Measurements from ENCODE around the gene A1BG. TPM values are rescaled to one million over a fixed set of nuclear protein-coding genes. Genes with fewer than 3 reads are reported as not detected.
A peak's percentile ranks its signal among the peaks of the same experiment; 100 is the strongest.
"Not testable (repeated sequence)": the region's sequence is repeated elsewhere in the genome, so short reads cannot be mapped to it uniquely, and the experiment has no call there.

The A1BG gene
- total RNA-seq, 1 experiment from 2014 or later, result 45.5 TPM

- DNase-seq, result no peak
- H3K27me3 ChIP-seq (ENCODE audit: control insufficient read depth, insufficient read depth, low read length), result no peaks in the 10 kb centered on the region
- H3K4me3 ChIP-seq (ENCODE audit: insufficient read depth, low read depth, low read length), result no peak overlapping the region
- peaks cover 2% of the 10 kb centered on the region for H3K36me3 ChIP-seq (replicated peaks; ENCODE audit: control insufficient read depth, insufficient read depth, low read length)
Observed at GRCh38 chr19:58317476-58318072, 35.7 kb downstream of the A1BG start.

GRCh38 chr19:58315580-58315979, 37.7 kb downstream of the A1BG start:
- peaks cover 9% of the 10 kb centered on the region for H3K36me3 ChIP-seq (replicated peaks; ENCODE audit: control insufficient read depth, insufficient read depth, low read length)
- H3K27me3 ChIP-seq (ENCODE audit: control insufficient read depth, insufficient read depth, low read length), result no peaks in the 10 kb centered on the region
- no peak for DNase-seq
- H3K4me3 ChIP-seq (ENCODE audit: insufficient read depth, low read depth, low read length), result no peak overlapping the region

DNA sequence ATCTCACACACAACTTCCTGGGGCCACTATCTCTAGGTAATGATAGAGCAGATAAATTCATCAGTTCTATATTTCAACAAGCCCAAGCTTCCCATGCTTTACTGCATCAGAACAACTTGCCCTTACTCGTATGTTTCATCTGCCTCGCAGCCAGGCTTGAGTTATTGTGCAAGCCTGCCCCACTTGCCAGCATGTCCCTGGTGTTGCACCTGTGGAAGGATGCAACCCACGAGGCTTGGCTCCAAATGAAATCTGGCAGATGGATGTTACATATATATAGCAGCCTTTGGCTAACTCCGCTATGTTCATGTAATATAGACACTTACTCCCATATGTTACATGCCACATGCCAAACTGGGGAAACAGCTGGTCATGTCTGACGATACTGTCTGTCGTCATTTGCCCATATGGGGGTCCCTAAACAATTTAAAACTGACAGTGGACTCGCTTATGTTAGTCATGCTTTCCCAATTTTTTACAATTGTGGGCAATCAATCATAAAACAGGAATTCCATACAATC, 41.9 kb downstream of the A1BG start:
- Histone ChIP-seq H3K27me3 (ENCODE audit: control insufficient read depth, insufficient read depth, low read length) (no peaks in the 10 kb centered on the region), H3K4me3 (ENCODE audit: insufficient read depth, low read depth, low read length) (no peak overlapping the region), H3K36me3 (replicated peaks; ENCODE audit: control insufficient read depth, insufficient read depth, low read length) (peaks cover 11% of the 10 kb centered on the region)
- DNase-seq, result no peak

- peaks cover 11% of the 10 kb centered on the region for H3K36me3 ChIP-seq (replicated peaks; ENCODE audit: control insufficient read depth, insufficient read depth, low read length)
- DNase-seq, result not testable (repeated sequence)
Observed at GRCh38 chr19:58310685-58311084, 42.6 kb downstream of the A1BG start.

GRCh38 chr19:58307736-58308135, 45.6 kb downstream of the A1BG start:
- no peaks in the 10 kb centered on the region for H3K27me3 ChIP-seq (ENCODE audit: control insufficient read depth, insufficient read depth, low read length)
- no peak overlapping the region for H3K4me3 ChIP-seq (ENCODE audit: insufficient read depth, low read depth, low read length)
- H3K36me3 ChIP-seq (replicated peaks; ENCODE audit: control insufficient read depth, insufficient read depth, low read length), result peaks cover 9% of the 10 kb centered on the region
- no peak for DNase-seq

More at GRCh38 chr19:58310685-58311084, 42.6 kb downstream of the A1BG start:
- H3K4me3 ChIP-seq (ENCODE audit: insufficient read depth, low read depth, low read length); H3K27me3 ChIP-seq (ENCODE audit: control insufficient read depth, insufficient read depth, low read length): not testable (repeated sequence)

DNA sequence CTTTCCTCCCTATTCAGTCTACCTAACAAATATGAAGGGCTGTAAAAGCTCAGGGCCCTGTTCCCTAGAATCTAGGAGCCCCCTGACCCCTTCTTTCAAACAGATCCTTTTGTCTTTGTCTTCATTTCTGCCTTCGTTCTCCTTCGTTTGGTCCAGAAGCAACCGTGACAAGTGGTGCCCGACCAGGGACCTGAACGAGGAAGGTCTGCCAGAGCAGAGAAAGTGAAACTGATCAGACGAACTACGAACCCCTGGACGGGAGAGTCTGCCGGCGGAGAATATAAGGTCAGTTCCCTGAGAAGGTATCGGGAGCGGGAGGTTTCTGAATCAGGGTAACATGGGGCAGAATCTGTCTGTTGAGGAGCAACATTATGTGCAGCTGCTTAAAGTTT, 47.4 kb downstream of the A1BG start:
- DNase-seq, result no peak
- no peaks in the 10 kb centered on the region for H3K27me3 ChIP-seq (ENCODE audit: control insufficient read depth, insufficient read depth, low read length)
- peak overlapping the region; percentile 85 for H3K4me3 ChIP-seq (ENCODE audit: insufficient read depth, low read depth, low read length)
- H3K36me3 ChIP-seq (replicated peaks; ENCODE audit: control insufficient read depth, insufficient read depth, low read length), result peaks cover 6% of the 10 kb centered on the region

GRCh38 chr19:58305065-58305931, 48.0 kb downstream of the A1BG start, which contains the start of gene ERVK3-1:
TSS of gene ERVK3-1 (plus strand) at chr19:58305377. CDS start at chr19:58312169, 6,792 bp downstream.
- Histone ChIP-seq H3K27me3 (ENCODE audit: control insufficient read depth, insufficient read depth, low read length) (no peaks in the 10 kb centered on the region), H3K36me3 (replicated peaks; ENCODE audit: control insufficient read depth, insufficient read depth, low read length) (peaks cover 10% of the 10 kb centered on the region), H3K4me3 (ENCODE audit: insufficient read depth, low read depth, low read length) (peak within 1 kb of the TSS; percentile 85)
- DNase-seq, result peak; percentile 97

- Histone ChIP-seq H3K27me3 (ENCODE audit: control insufficient read depth, insufficient read depth, low read length) (no peaks in the 10 kb centered on the region), H3K4me3 (ENCODE audit: insufficient read depth, low read depth, low read length) (peak overlapping the region; percentile 28), H3K36me3 (replicated peaks; ENCODE audit: control insufficient read depth, insufficient read depth, low read length) (peaks cover 13% of the 10 kb centered on the region)
- peak; percentile 71 for DNase-seq
Observed at GRCh38 chr19:58304748-58305064, 48.6 kb downstream of the A1BG start.

DNA sequence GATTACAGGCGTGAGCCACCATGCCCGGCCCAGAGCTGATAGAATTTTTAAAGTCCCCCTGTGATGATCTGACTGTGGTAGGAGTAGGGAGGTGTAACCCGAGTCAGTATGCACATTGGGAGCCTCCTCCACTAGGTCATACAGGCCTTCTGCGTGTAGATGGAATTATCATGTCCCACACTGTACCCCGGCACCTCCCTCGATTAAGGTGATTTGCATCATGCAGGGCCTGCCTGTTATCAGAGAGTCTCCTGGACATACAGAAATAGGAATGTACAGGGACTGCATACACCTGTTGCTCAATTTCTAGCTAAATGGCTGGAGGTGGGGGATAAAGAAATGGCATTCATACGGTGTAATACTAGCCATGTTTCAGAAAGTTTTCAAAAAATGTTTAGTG, 49.0 kb downstream of the A1BG start:
- Histone ChIP-seq H3K36me3 (replicated peaks; ENCODE audit: control insufficient read depth, insufficient read depth, low read length) (peaks cover 13% of the 10 kb centered on the region), H3K27me3 (ENCODE audit: control insufficient read depth, insufficient read depth, low read length) (no peaks in the 10 kb centered on the region), H3K4me3 (ENCODE audit: insufficient read depth, low read depth, low read length) (no peak overlapping the region)
- peak; percentile 57 for DNase-seq

DNA sequence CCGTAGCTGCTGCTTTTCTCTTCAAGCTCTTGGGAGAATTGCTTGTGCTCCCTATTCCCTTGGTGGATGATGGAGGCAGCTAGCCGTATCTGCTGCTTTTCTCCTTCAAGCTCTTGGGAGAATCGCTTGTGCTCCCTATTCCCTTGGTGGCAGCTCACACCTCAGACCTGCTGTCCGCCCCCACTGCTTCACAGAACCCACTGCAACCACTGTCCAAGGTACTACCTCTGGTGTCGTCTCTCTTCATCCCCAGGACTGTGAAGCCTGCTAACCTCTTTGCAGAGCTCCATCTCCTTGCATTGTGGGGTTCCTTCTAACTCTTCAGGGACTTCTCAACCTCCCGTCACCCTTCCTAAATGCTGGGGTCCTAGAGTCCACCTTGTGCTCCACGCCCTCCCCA, 52.7 kb downstream of the A1BG start:
- no peak overlapping the region for H3K4me3 ChIP-seq (ENCODE audit: insufficient read depth, low read depth, low read length)
- DNase-seq, result no peak
- H3K27me3 ChIP-seq (ENCODE audit: control insufficient read depth, insufficient read depth, low read length), result no peaks in the 10 kb centered on the region
- peaks cover 15% of the 10 kb centered on the region for H3K36me3 ChIP-seq (replicated peaks; ENCODE audit: control insufficient read depth, insufficient read depth, low read length)

GRCh38 chr19:58296104-58296503, 57.2 kb downstream of the A1BG start:
- peaks cover 41% of the 10 kb centered on the region for H3K36me3 ChIP-seq (replicated peaks; ENCODE audit: control insufficient read depth, insufficient read depth, low read length)
- H3K4me3 ChIP-seq (ENCODE audit: insufficient read depth, low read depth, low read length), result no peak overlapping the region
- DNase-seq, result no peak

More at GRCh38 chr19:58296104-58296503, 57.2 kb downstream of the A1BG start:
- H3K27me3 ChIP-seq (ENCODE audit: control insufficient read depth, insufficient read depth, low read length), result no peaks in the 10 kb centered on the region

Other genes starting within 250 kb of the A1BG start
- 9.1 and 14.2 TPM in 2 replicates for gene ZNF329, start 202.7 kb downstream of the A1BG start, total RNA-seq (2014; rRNA removed; shearing (Covaris generic))
- 18.8 and 26.0 TPM in 2 replicates for gene ZNF274, start 170.4 kb downstream of the A1BG start, total RNA-seq (2014; rRNA removed; shearing (Covaris generic))
- gene ZNF544, start 124.6 kb downstream of the A1BG start, total RNA-seq (2014; rRNA removed; shearing (Covaris generic)), result 31.6 and 35.4 TPM in 2 replicates
- 9.4 and 11.9 TPM in 2 replicates for gene ZNF8, start 74.5 kb downstream of the A1BG start, total RNA-seq (2014; rRNA removed; shearing (Covaris generic))
- 21.7 and 24.8 TPM in 2 replicates for gene ERVK3-1, start 48.1 kb downstream of the A1BG start, total RNA-seq (2014; rRNA removed; shearing (Covaris generic))
- 2.6 and 2.7 TPM in 2 replicates for gene ZSCAN22, start 26.5 kb downstream of the A1BG start, total RNA-seq (2014; rRNA removed; shearing (Covaris generic))
- 3.0 and 3.2 TPM in 2 replicates for gene ZNF497, start 9.3 kb upstream of the A1BG start, total RNA-seq (2014; rRNA removed; shearing (Covaris generic))
- gene ZNF837, start 27.5 kb upstream of the A1BG start, total RNA-seq (2014; rRNA removed; shearing (Covaris generic)), result 4.4 and 7.7 TPM in 2 replicates
- 2,794 and 2,937 TPM in 2 replicates for gene RPS5, start 33.8 kb upstream of the A1BG start, total RNA-seq (2014; rRNA removed; shearing (Covaris generic))
- 0.70 TPM in 1 of 2 replicates, not detected in the other for gene RNF225, start 42.2 kb upstream of the A1BG start, total RNA-seq (2014; rRNA removed; shearing (Covaris generic))
- 3.7 and 10.2 TPM in 2 replicates for gene ZNF584, start 55.2 kb upstream of the A1BG start, total RNA-seq (2014; rRNA removed; shearing (Covaris generic))
- gene ZNF132, start 86.7 kb upstream of the A1BG start, total RNA-seq (2014; rRNA removed; shearing (Covaris generic)), result 2.1 and 3.8 TPM in 2 replicates
- gene ZNF324B, start 98.1 kb upstream of the A1BG start, total RNA-seq (2014; rRNA removed; shearing (Covaris generic)), result 2.6 and 4.7 TPM in 2 replicates
- 6.6 and 6.8 TPM in 2 replicates for gene ZNF324, start 113.6 kb upstream of the A1BG start, total RNA-seq (2014; rRNA removed; shearing (Covaris generic))
- 7.4 and 8.4 TPM in 2 replicates for gene ZNF446, start 122.9 kb upstream of the A1BG start, total RNA-seq (2014; rRNA removed; shearing (Covaris generic))
- gene SLC27A5, start 158.5 kb upstream of the A1BG start, total RNA-seq (2014; rRNA removed; shearing (Covaris generic)), result 19.4 and 23.9 TPM in 2 replicates
- 12.6 and 20.4 TPM in 2 replicates for gene ZBTB45, start 166.3 kb upstream of the A1BG start, total RNA-seq (2014; rRNA removed; shearing (Covaris generic))
- gene TRIM28, start 190.6 kb upstream of the A1BG start, total RNA-seq (2014; rRNA removed; shearing (Covaris generic)), result 1,648 and 1,979 TPM in 2 replicates
- gene CHMP2A, start 201.6 kb upstream of the A1BG start, total RNA-seq (2014; rRNA removed; shearing (Covaris generic)), result 85.9 and 96.2 TPM in 2 replicates
- gene UBE2M, start 205.1 kb upstream of the A1BG start, total RNA-seq (2014; rRNA removed; shearing (Covaris generic)), result 131 and 188 TPM in 2 replicates
- gene MZF1, start 219.8 kb upstream of the A1BG start, total RNA-seq (2014; rRNA removed; shearing (Covaris generic)), result 11.0 and 12.5 TPM in 2 replicates